Body of pancreas (tissue), 4 donors: ENCODE data around the gene HELT. TPM values are rescaled to one million over a fixed set of nuclear protein-coding genes. Genes with fewer than 3 reads are reported as not detected.
A peak's percentile ranks its signal among the peaks of the same experiment; 100 is the strongest.
"Not testable (repeated sequence)": the region's sequence is repeated elsewhere in the genome, so short reads cannot be mapped to it uniquely, and the experiment has no call there.

Source experiments
- ATAC-seq: fragments of 150-250 bp; one replicate; pipeline ENCODE4 v1.9.1; 2016
- DNase-seq, 4 donors: peaks; one replicate each; pipeline ENCODE4 v3.0.0-alpha.2; 2019
- H3K27ac ChIP-seq, 4 donors: fragments of 200-600 bp; sonication (generic); 1 replicate in 3 of 4; 2 replicates in 1 of 4; pipeline versions ENCODE4 v1.5.1 to v1.6.1; 2016 to 2019; ENCODE audit warnings: mild to moderate bottlenecking in 1 of 4, mixed read lengths in 1 of 4, moderate library complexity in 1 of 4
- H3K27me3 ChIP-seq, 2 donors: fragments of 200-600 bp; sonication (generic); one replicate each; pipeline ENCODE4 v1.6.0; 2016; ENCODE audit warnings: mild to moderate bottlenecking in 1 of 2
- H3K36me3 ChIP-seq, 2 donors: fragments of 200-600 bp; sonication (generic); replicated peaks in 1 of 2; 2 replicates each; pipeline ENCODE4 v1.5.1; 2016; ENCODE audit warnings: low read depth in 2 of 2; ENCODE audit not compliant: insufficient read depth in 1 of 2
- H3K4me1 ChIP-seq: fragments of 200-600 bp; sonication (generic); one replicate; pipeline ENCODE4 v1.6.0; 2016
- H3K4me3 ChIP-seq, 2 donors: fragments of 200-600 bp; sonication (generic); 1 replicate in 1 of 2; 2 replicates in 1 of 2; pipeline ENCODE4 v1.5.1; 2016 to 2019
- H3K9me3 ChIP-seq, 3 donors: fragments of 200-600 bp; sonication (generic); 1 replicate in 2 of 3; 2 replicates in 1 of 3; pipeline ENCODE4 v1.5.1; 2016
- CTCF ChIP-seq, 7 experiments: fragments of 450-650 bp in 4 of 7; fragments of 200-600 bp in 3 of 7; sonication (generic) in 3 of 7; IDR thresholded peaks; one replicate each; pipeline ENCODE4 v1.5.1; 2016 to 2019; ENCODE audit warnings: antibody characterized with exemption in 7 of 7
- POLR2A ChIP-seq, 3 donors: fragments of 450-650 bp; IDR thresholded peaks; one replicate each; pipeline ENCODE4 v1.6.1; 2016; ENCODE audit warnings: antibody characterized with exemption in 3 of 3, mild to moderate bottlenecking in 2 of 3
- WGBS, 2 donors: methylation state at CpG; one replicate each; pipeline ENCODE4 v1.1.5; 2017; 5-methylcytosine and 5-hydroxymethylcytosine counted together
- intact Hi-C: fragments of 100-400 bp; cut with DNase I; formaldehyde crosslinking; loops from one replicate; pipeline ENCODE4 v1.15.1; 2023
- total RNA-seq, 2 donors: library from RNA; depleted of rRNA; stranded (reverse); fragments of >200 nt; gene quantifications; one replicate each; pipeline ENCODE4 v1.1.0, GENCODE V29; 2016

HELT gene
- total RNA-seq: not detected

- peaks cover 11% of the 10 kb centered on the region for H3K4me1 ChIP-seq
- WGBS, 2 donors: 1 to 2% methylated on average over 42 to 58 of the region's 58 CpGs
- H3K36me3 ChIP-seq: no peaks in the 10 kb centered on the region
Observed at GRCh38 chr4:185017964-185018772, at the start of gene HELT. Gene HELT (plus strand): TSS chr4:185018490. CDS start chr4:185018929, 439 bp downstream.

DNA sequence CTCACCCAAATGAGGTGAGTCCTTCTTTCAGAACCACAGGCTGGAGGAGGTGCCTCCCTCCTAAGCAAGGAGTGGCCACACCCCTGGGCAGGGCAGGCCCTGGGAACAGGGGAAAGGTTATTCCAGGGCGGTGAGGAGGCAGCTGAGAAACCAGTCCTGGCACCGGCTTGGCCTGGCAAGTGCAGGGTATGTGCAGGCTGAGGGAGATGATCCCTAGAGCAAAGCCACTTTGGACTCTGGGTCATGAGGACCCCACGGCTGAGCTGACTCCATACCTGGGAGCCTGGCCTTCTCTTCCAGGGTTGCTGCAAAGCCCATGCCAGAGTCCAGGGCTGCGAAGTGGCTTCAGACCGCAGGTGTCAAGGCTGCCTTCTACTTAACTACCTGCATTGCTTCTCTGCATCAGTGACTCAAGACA is 49.5 kb upstream of the HELT start:
- no peaks in the 10 kb centered on the region for H3K27me3 ChIP-seq
- ATAC-seq: peak; percentile 70
- H3K9me3 ChIP-seq: no peaks in the 10 kb centered on the region
- DNase-seq: peak; percentile 42 to 72 (median 62)
- H3K4me1 ChIP-seq: peaks cover 8% of the 10 kb centered on the region
- no peak overlapping the region for H3K4me3 ChIP-seq
- WGBS, 2 donors: 20 to 37% methylated on average over 1 to 5 of the region's 5 CpGs
- H3K36me3 ChIP-seq: no peaks in the 10 kb centered on the region
- no peak for TF ChIP-seq POLR2A (IDR thresholded peaks at IDR 0.05)
- no peak for TF ChIP-seq CTCF (IDR thresholded peaks at IDR 0.05)
- intact Hi-C loops: no loop called here
- H3K27ac ChIP-seq: no peak overlapping the region

More at GRCh38 chr4:185017964-185018772, at the start of gene HELT:
- TF ChIP-seq POLR2A (IDR thresholded peaks at IDR 0.05) (no peak), CTCF (IDR thresholded peaks at IDR 0.05) (no peak)
- H3K27ac ChIP-seq: no peak within 1 kb of the TSS
- intact Hi-C loops: no loop called here
- H3K27me3 ChIP-seq: peaks cover 0 to 11% of the 10 kb centered on the region in 2 donors
- H3K9me3 ChIP-seq: no peaks in the 10 kb centered on the region
- DNase-seq: no peak
- no peak within 1 kb of the TSS for H3K4me3 ChIP-seq
- no peak for ATAC-seq

DNA sequence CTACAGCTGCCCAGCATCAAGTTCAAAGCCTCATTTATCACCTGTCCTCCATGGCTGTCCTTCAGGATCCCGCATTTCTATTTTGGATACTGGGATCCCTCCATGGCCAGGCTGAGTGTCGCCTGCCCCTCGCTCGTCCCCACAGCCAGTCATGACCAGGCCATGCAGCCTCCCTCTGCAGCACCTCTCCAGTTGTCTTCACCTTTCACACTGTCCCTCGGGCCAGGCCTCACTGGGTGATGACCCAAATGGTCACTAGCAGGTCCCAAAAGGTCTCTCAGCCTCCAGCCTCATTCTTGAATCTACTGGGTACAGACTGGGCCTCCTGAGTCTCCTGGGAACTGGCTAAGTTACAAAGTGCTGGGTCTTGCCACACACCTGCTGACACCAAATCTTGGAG is 48.7 kb upstream of the HELT start:
- Histone ChIP-seq H3K27ac (no peak overlapping the region), H3K9me3 (no peaks in the 10 kb centered on the region), H3K4me3 (no peak overlapping the region), H3K36me3 (no peaks in the 10 kb centered on the region), H3K4me1 (peaks cover 8% of the 10 kb centered on the region), H3K27me3 (no peaks in the 10 kb centered on the region)
- TF ChIP-seq CTCF (IDR thresholded peaks at IDR 0.05): no peak
- no peak for TF ChIP-seq POLR2A (IDR thresholded peaks at IDR 0.05)
- intact Hi-C loops: no loop called here
- DNase-seq: no peak
- 91 to 92% methylated on average over 5 of the region's 5 CpGs for WGBS, 2 donors
- ATAC-seq: no peak

DNA sequence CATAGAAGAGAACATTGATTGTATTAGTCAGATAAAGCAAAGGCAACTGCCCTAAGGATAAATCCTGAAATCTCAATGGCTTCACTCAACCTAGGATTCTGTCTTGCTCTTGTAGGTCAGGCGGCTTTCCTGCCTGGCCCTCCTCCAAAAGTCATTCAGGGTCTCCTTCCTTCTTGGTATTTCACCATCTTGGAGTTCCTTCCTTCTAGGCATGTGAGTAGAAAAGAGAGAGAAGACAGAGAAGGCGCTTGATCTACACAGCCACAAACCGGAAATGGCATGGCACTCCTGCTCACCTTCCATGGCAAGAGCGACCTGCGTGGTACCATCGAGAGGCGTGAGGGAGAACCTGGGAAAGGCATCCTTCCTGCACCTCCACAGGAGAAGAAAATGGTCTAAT is 45.3 kb upstream of the HELT start:
- Histone ChIP-seq H3K27me3 (no peaks in the 10 kb centered on the region), H3K36me3 (no peaks in the 10 kb centered on the region), H3K27ac (no peak overlapping the region), H3K4me1 (peaks cover 12% of the 10 kb centered on the region), H3K4me3 (no peak overlapping the region), H3K9me3 (no peaks in the 10 kb centered on the region)
- intact Hi-C loops: no loop called here
- ATAC-seq: no peak
- TF ChIP-seq POLR2A (IDR thresholded peaks at IDR 0.05): no peak
- no peak for TF ChIP-seq CTCF (IDR thresholded peaks at IDR 0.05)
- 91 to 94% methylated on average over 7 of the region's 7 CpGs for WGBS, 2 donors
- peak in 1 of 4 donors; percentile 14 for DNase-seq

GRCh38 chr4:184976348-184976747 is 41.9 kb upstream of the HELT start:
- intact Hi-C loops, H3K36me3 ChIP-seq, H3K27ac ChIP-seq, H3K4me1 ChIP-seq, DNase-seq, H3K27me3 ChIP-seq, H3K4me3 ChIP-seq, ATAC-seq, H3K9me3 ChIP-seq: not testable (repeated sequence)
- WGBS, 2 donors: 95 to 98% methylated on average over 2 of the region's 2 CpGs
